Lung (tissue), 12 donors: ENCODE data around the gene LIX1L. TPM values are rescaled to one million over a fixed set of nuclear protein-coding genes. Genes with fewer than 3 reads are reported as not detected.

Experiments
- ATAC-seq: fragments of 200-7000 bp; cut with Tn5 transposase; one replicate; pipeline ENCODE4 v1.9.1; 2020; ENCODE audit warnings: moderate number of reproducible peaks; ENCODE audit not compliant: insufficient read depth, low FRiP score
- DNase-seq, 3 donors: peaks; one replicate each; pipeline ENCODE4 v3.0.0-alpha.2; 2013 to 2017
- H3K27ac ChIP-seq, 2 donors: one replicate each; pipeline ENCODE4 v1.5.1; 2013; ENCODE audit warnings: mild to moderate bottlenecking in 2 of 2, moderate library complexity in 2 of 2, control low read depth in 1 of 2, inconsistent platforms in 1 of 2, low read depth in 1 of 2, low read length in 1 of 2
- H3K27me3 ChIP-seq, 3 donors: one replicate each; pipeline ENCODE4 v1.5.1; 2013; ENCODE audit warnings: low read length in 2 of 3; ENCODE audit not compliant: control insufficient read depth in 3 of 3, insufficient read depth in 3 of 3
- H3K36me3 ChIP-seq, 4 donors: one replicate each; pipeline ENCODE4 v1.5.1; 2013; ENCODE audit warnings: low read length in 4 of 4, mild to moderate bottlenecking in 1 of 4, moderate library complexity in 1 of 4; ENCODE audit not compliant: control insufficient read depth in 4 of 4, insufficient read depth in 4 of 4
- H3K4me1 ChIP-seq, 5 donors: one replicate each; pipeline ENCODE4 v1.5.1; 2013; ENCODE audit warnings: low read length in 5 of 5, mild to moderate bottlenecking in 2 of 5, moderate library complexity in 1 of 5; ENCODE audit not compliant: control insufficient read depth in 5 of 5, insufficient read depth in 5 of 5
- H3K4me3 ChIP-seq: one replicate; pipeline ENCODE4 v1.5.1; 2013; ENCODE audit warnings: mild to moderate bottlenecking, control low read depth, moderate library complexity
- H3K9ac ChIP-seq, 2 donors: one replicate each; pipeline ENCODE4 v1.5.1; 2013; ENCODE audit warnings: low read length in 2 of 2, control low read depth in 1 of 2; ENCODE audit not compliant: insufficient read depth in 1 of 2
- H3K9me3 ChIP-seq, 4 donors: one replicate each; pipeline ENCODE4 v1.5.1; 2013; ENCODE audit warnings: low read length in 3 of 4, mild to moderate bottlenecking in 1 of 4, moderate library complexity in 1 of 4; ENCODE audit not compliant: control insufficient read depth in 4 of 4, insufficient read depth in 3 of 4
- CTCF ChIP-seq: IDR thresholded peaks from 2 replicates; pipeline ENCODE4 v1.5.1; 2012; ENCODE audit warnings: mild to moderate bottlenecking; ENCODE audit errors: control extremely low read depth, extremely low read depth
- whole genome bisulfite sequencing, 2 donors: extraction: QIAGEN DNeasy Blood & Tissue Kit; methylation state at CpG; one replicate each; pipeline ENCODE4 v1.1.7; 2013; 5-methylcytosine and 5-hydroxymethylcytosine counted together
- polyA plus RNA-seq, 2 donors: library from polyadenylated mRNA; stranded (reverse); fragments of 200-250 nt; gene quantifications; one replicate each; pipeline ENCODE4 v1.2.1, GENCODE V29; 2013
- total RNA-seq, 2 donors: library from RNA; depleted of rRNA in 1 of 2; stranded (reverse); fragments of >200 nt in 1 of 2; gene quantifications; one replicate each; pipeline ENCODE4 v1.2.1, GENCODE V29; 2014 to 2021
- donor health status: control.
- donor health status: control.
- donor health status: Bipolar disorder and iron deficiency.
- donor health status: healthy.
- donor health status: DM: yes; HTN: yes; CAD: no.

LIX1L gene
- total and polyA plus RNA-seq, 4 donors: 7.0 to 30.9 (median 18.9) TPM

- no peak for TF ChIP-seq CTCF
- peak; percentile 93 for ATAC-seq
- H3K9ac ChIP-seq: peak within 1 kb of the TSS in 1 of 2 donors; percentile 38
- H3K4me3 ChIP-seq: peak within 1 kb of the TSS; percentile 75
- H3K4me1 ChIP-seq: peaks cover 0 to 6% (median 3%) of the 10 kb centered on the region in 5 donors
- H3K36me3 ChIP-seq: no peaks in the 10 kb centered on the region
- 1% methylated on average over 36 of the region's 36 CpGs for WGBS, 2 donors
- peaks cover 0 to 13% (median 5%) of the 10 kb centered on the region in 3 donors for H3K27me3 ChIP-seq
- DNase-seq: peak; percentile 76 to 77 (median 77)
- peak within 1 kb of the TSS in 1 of 2 donors; percentile 24 for H3K27ac ChIP-seq
- H3K9me3 ChIP-seq: no peaks in the 10 kb centered on the region
These were observed 72.0 kb downstream of the LIX1L start, which contains the start of gene ANKRD35 for GRCh38 chr1:145885738-145886287. ANKRD35 (minus strand) TSS chr1:145885866; CDS start chr1:145885758, 108 bp downstream.

- H3K9ac ChIP-seq: no peak overlapping the region
- peaks cover 0 to 6% (median 3%) of the 10 kb centered on the region in 5 donors for H3K4me1 ChIP-seq
- H3K27me3 ChIP-seq: peaks cover 0 to 13% (median 5%) of the 10 kb centered on the region in 3 donors
- 91 to 96% methylated on average over 1 of the region's 1 CpG for WGBS, 2 donors
- no peaks in the 10 kb centered on the region for H3K36me3 ChIP-seq
- no peak overlapping the region for H3K27ac ChIP-seq
- H3K9me3 ChIP-seq: no peaks in the 10 kb centered on the region
- peak overlapping the region; percentile 9 for H3K4me3 ChIP-seq
- no peak for DNase-seq
- TF ChIP-seq CTCF: no peak
- no peak for ATAC-seq
These were observed 73.1 kb downstream of the LIX1L start for GRCh38 chr1:145884675-145885074.

Other genes starting within 250 kb of the LIX1L start
- gene CD160, start 238.5 kb downstream of the LIX1L start, total RNA-seq: under 1 TPM; 0.21 to 0.63 TPM
- under 1 TPM; 0.41 to 0.62 TPM for gene CD160, start 238.5 kb downstream of the LIX1L start, polyA plus RNA-seq
- 10 to 100 TPM; 14.7 to 21.6 TPM for gene RNF115, start 133.9 kb downstream of the LIX1L start, total RNA-seq
- gene RNF115, start 133.9 kb downstream of the LIX1L start, polyA plus RNA-seq: 1 to 10 TPM; 4.4 to 8.3 TPM
- 10 to 100 TPM; 25.0 to 26.3 TPM for gene POLR3C, start 133.8 kb downstream of the LIX1L start, total RNA-seq
- gene POLR3C, start 133.8 kb downstream of the LIX1L start, polyA plus RNA-seq: 10 to 100 TPM; 14.1 to 17.2 TPM
- gene NUDT17, start 112.4 kb downstream of the LIX1L start, total RNA-seq: 1 to 10 TPM; 3.9 to 6.2 TPM
- 1 to 10 TPM; 1.6 to 3.1 TPM for gene NUDT17, start 112.4 kb downstream of the LIX1L start, polyA plus RNA-seq
- 10 to 100 TPM; 23.5 to 54.9 TPM for gene PIAS3, start 98.9 kb downstream of the LIX1L start, total RNA-seq
- 10 to 100 TPM; 26.4 to 32.1 TPM for gene PIAS3, start 98.9 kb downstream of the LIX1L start, polyA plus RNA-seq
- gene ANKRD35, start 72.2 kb downstream of the LIX1L start, total RNA-seq: 1 to 10 TPM; 3.4 to 3.7 TPM
- 1 to 10 TPM; 2.0 to 2.1 TPM for gene ANKRD35, start 72.2 kb downstream of the LIX1L start, polyA plus RNA-seq
- gene ITGA10, start 48.0 kb downstream of the LIX1L start, total RNA-seq: 10 to 100 TPM in 1 of 2 donors, 1 to 10 TPM in 1; 5.2 to 23.3 TPM
- gene ITGA10, start 48.0 kb downstream of the LIX1L start, polyA plus RNA-seq: 10 to 100 TPM in 1 of 2 donors, 1 to 10 TPM in 1; 6.7 to 15.7 TPM
- 10 to 100 TPM; 24.6 to 28.6 TPM for gene PEX11B, start 39.3 kb downstream of the LIX1L start, total RNA-seq
- 10 to 100 TPM; 25.0 to 29.6 TPM for gene PEX11B, start 39.3 kb downstream of the LIX1L start, polyA plus RNA-seq
- 100 to 1,000 TPM; 106 to 128 TPM for gene RBM8A, start 30.5 kb downstream of the LIX1L start, total RNA-seq
- 100 to 1,000 TPM; 121 to 152 TPM for gene RBM8A, start 30.5 kb downstream of the LIX1L start, polyA plus RNA-seq
- gene ANKRD34A, start 6.6 kb upstream of the LIX1L start, total RNA-seq: 1 to 10 TPM in 1 of 2 donors, under 1 TPM in 1; 0.06 to 1.0 TPM
- gene ANKRD34A, start 6.6 kb upstream of the LIX1L start, polyA plus RNA-seq: under 1 TPM; 0.45 to 0.47 TPM
- gene POLR3GL, start 6.7 kb upstream of the LIX1L start, total RNA-seq: 10 to 100 TPM in 1 of 2 donors, 1 to 10 TPM in 1; 9.4 to 21.3 TPM
- 10 to 100 TPM; 33.4 to 34.3 TPM for gene POLR3GL, start 6.7 kb upstream of the LIX1L start, polyA plus RNA-seq
- gene TXNIP, start 38.6 kb upstream of the LIX1L start, total RNA-seq: 1,000 to 10,000 TPM in 1 of 2 donors, 100 to 1,000 TPM in 1; 556 to 1,810 TPM
- 100 to 1,000 TPM; 178 to 850 TPM for gene TXNIP, start 38.6 kb upstream of the LIX1L start, polyA plus RNA-seq
- gene HJV, start 63.7 kb upstream of the LIX1L start, total RNA-seq: not detected
- not detected for gene HJV, start 63.7 kb upstream of the LIX1L start, polyA plus RNA-seq
- 1 to 10 TPM; 1.9 to 3.1 TPM for gene NBPF10, start 186.8 kb upstream of the LIX1L start, total RNA-seq
- gene NBPF10, start 186.8 kb upstream of the LIX1L start, polyA plus RNA-seq: under 1 TPM; 0.53 to 0.94 TPM